ENCODE results near the gene ATP11A. TPM values are rescaled to one million over a fixed set of nuclear protein-coding genes. Genes with fewer than 3 reads are reported as not detected.
"Not testable (repeated sequence)": the region's sequence is repeated elsewhere in the genome, so short reads cannot be mapped to it uniquely, and the experiment has no call there.

Gene ATP11A
- total RNA-seq, 1 experiment from 2014 or later: 3.2 TPM

DNA sequence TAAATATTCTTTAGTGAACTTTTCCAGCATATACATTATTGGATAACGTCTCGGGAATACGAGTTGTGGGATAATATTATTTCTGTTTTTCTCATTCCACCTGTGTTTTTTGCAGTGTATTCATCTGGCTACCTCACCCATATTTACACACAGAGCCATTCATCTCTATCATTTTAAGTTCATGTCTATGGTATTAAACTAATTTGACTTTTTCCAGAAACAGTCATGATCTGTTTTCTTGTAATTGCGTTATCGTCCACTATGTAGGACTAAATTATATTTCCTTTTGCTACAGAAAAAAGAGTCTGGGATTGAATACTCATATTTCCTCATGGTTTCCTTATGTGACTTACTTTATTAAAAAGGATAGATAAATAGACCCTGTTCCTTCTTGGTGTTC, 2.7 kb downstream of the ATP11A start:
- no peak for DNase-seq (ENCODE audit: low spot score)

DNA sequence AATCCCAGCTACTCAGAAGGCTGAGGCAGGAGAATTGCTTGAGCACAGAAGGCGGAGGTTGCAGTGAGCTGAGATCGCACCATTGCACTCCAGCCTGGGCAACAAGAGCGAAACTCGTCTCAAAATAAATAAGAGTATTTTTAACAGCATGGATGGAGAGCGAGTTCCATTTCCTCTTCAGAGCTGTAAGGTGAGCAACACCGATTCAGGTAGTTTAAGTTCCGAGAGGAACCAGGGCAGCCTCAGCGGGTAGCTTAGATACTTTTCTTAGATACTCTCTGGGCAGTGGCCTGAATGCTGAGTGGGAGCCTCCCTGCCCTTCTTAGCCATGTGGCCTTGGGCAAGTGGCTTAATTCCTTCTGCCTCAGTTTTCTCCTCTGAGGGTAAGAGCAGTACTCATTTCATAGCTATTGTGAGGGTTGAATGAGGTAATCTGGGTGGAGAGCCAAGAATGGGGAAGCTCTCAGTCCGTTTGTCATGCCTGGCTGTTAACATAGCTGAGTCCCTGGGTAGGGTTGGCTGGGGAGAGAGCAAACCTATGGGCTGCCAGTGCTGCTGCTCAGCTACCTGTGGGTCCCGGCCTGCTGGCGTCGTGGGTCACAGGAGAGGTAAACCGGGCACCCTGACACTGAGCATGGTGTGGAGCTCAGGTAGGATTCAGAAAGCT, 4.1 kb downstream of the ATP11A start:
- no peak for DNase-seq (ENCODE audit: low spot score)

DNA sequence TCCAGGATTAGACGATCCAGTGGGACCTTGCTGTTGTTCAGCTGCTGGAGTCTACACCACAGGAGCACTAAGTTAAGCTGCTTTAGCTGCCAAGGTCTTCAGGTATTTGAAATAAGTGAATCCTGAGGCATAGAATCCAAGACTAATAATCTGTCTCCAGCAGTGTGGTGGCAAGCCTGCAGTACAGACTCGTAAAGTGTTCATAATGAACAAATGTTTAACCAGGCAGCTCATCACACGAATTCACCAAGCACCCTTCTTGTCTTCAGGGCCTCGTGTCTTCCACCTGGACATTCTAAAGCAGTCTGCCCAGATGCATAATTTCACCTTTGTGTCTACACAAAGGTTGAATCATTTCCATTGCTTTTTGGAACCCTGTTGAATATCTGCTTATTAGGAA, 5.3 kb downstream of the ATP11A start:
- no peak for DNase-seq (ENCODE audit: low spot score)

DNA sequence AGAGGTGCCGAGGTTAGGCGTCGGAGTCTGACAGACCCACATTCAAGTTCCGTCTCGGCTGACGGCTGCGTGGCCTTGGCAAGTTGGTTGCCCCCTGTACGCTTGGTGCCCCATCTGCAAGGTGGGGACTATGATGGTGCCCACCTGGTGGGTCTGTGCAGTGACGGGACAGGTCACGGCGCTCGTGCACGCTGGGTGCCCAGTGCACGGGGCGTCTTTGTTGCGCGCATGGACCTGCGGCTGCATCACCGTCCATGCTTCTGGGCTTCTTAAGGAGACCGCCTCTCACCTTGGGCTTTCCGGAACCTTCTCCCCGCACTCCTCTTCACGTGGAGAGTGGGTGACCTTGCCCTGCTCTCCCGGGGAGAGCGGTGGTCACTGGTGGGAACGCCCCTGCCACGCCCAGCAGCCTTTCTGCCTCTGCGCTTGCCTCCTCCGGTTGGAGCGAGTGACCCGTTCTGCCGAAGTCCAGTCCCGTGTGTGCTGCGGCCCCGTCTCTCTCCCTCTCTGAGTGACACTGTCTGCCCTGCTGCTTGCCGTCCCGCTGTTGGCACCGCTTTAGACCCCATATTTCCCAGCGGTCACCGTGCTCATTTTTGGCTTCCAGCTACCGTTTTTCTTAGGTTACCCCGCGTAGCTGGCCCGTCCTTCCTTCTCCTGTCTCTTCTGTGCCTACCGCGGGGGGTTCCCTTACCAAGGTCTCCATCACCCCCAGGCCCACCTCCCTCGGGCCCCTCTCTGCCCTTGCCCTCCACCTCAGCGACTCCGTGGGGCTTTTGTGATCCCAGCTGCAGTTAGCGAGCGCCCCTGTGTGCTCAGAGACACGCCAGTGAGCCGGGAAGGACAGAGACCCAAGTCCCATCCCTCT, 6.4 kb downstream of the ATP11A start:
- DNase-seq (ENCODE audit: low spot score): no peak

DNA sequence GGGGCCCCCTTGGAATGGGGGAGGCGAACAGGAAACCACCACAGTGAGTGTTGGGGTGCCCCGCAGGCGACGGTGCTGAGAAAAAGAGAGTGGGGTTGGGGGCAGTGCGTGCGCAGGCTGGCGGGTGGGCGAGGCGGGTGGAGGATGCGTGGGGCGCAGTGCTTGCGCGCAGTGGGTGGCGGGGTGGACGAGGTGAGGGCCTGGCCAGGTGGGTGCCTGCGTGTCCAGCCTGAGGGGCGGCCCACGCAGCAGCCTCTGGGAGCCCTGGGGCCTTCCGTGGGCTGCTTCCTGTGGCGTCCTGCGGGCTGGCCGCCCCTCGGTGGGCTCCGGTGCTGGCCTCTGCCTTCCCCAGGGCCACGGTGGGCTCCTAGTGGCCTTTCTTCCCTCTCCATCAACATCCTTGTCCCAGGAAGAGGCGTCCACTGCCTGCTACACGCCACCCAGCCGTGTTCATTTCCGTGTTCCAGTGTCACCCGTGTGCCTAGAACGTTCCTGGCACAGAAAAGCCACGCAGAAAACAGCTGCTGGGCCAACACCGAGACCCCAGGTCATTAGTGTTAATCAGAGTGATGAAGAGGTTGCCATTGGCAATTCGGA, 7.1 kb downstream of the ATP11A start:
- DNase-seq (ENCODE audit: low spot score): no peak

DNA sequence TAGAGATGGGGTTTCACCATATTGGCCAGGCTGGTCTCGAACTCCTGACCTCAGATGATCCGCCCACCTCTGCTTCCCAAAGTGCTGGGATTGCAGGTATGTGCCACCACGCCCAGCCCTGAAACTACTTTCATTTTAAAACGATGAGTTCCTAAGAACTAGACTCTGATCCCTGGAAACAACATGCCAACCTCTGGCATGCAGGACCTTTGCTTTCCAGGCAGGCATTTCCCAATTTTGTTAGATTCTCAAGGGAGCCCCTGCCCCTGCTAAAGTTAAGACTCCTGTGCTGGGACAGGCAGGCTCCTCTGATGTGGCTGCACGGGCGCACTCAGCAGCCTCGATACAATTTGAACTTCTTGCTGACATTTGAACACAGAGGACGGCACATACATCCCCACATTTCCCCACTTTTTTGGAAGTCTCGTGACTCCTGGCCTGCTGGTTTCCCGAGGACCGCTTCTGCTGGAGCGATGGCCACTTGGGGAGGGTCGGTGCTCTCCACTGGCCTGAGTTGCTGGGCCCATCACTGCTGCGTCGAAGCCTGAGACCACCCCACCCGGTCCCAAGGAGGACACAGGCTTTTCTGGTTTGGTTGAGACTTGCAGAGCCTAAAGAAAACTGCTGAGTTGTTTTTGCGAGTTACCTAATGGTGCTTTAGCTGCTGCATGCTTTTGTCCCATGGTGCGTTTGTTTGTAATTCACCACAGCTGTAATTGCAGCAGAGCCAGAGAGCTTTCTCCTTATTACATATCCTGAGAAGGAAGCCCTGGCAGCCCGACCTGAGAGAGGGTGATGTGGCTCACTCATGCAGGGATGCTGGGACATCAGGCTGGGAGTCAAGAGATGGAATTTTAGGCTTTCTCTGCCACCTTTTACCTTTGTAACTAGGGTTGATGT, 8.2 kb downstream of the ATP11A start:
- peak; percentile 30 for DNase-seq (ENCODE audit: low spot score)

DNA sequence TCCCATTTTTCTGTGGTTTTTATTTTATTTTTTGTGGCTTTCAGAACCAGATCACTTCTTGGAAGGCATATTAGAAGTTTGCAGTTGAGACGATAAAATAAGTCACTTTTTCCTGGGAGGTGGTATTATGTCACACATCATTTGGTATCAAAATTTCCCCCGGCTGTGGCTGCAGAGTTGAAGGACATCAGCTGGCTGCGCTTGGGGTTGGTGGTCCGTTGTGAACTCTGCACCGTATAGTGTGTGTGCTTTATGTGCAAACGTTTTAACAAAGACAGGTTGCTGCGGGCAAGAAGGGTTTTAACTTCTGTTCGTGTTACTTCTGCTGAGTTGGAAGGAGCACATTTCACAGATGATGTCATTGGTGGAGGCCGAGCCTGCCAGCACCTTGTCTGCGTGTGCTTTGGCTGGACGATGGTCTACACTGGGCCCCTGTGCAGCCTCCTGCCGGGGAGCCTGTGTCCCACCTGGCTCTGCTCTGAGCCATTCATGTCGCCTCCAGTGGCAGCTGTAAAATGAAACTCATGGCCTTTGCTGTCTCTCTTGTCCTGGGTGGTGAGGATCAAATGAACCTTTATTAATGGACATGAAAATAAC, 9.6 kb downstream of the ATP11A start:
- no peak for DNase-seq (ENCODE audit: low spot score)

DNA sequence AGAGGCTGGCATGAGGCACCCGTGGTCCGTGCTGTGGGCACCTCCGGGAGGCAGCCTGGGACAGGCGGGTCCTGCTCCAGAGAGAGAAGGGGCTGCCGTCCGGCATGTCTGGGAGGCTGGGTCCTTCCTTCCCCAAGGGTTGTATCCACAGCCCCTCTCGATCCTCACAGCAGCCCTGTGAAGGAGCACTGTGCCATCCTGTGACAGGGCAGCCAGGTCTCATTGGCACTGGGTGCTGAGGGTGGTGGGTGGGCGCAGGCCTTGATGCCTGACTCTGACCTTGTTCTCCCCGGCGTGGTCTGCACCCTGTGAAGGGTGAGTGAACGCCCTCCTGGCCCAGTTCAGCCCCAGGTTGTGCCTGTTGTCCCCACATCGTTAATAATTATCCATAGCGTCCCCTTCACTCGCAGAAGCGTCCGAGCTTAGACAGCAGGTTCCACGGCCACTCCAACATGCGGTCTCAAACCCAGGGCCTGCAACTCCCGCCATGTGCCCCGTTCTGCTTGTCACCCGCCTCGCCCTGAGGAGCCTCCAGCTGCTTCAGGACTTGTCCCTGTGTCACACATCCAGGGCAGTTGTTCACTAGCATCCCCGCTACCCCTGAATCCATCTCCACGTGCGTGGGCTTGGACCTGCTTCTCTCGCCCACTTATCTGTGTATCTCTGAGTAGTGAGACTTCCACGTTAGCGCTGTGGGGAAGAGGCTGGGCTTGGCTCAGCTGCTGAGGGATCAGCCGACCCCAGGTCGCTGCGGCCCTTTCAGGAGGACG, 10.6 kb downstream of the ATP11A start:
- no peak for DNase-seq (ENCODE audit: low spot score)

DNA sequence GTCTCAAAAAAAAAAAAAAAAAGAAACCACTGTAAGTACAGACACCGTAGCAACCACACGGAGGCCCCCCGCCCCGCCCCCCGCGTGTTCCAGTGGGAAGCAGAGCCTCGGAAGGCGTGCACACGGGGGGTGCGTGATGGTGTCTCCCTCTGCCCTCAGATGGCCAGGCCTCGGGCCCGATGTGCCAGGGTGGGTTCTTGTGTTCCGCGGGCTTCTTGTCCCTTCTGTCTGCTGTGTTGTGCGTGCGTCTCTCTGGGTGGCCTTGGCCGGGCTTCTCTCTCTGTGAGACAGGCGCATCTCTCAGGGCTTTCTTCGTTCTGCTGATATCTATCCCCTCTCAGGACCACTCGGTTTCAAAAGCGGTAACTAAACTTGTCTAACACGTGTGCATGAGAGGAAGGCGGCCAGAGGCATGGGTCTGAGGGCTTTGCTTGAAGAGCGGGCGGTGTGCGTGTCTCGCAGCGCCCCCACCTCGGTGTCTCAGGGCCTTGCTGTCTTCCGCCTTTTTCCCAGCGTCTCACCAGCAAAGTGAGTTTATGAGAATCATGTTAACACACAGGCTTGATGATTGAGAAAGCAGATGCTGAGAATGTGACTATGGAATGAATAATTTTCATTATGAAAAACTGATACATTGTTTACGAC, 12.6 kb downstream of the ATP11A start:
- no peak for DNase-seq (ENCODE audit: low spot score)

DNA sequence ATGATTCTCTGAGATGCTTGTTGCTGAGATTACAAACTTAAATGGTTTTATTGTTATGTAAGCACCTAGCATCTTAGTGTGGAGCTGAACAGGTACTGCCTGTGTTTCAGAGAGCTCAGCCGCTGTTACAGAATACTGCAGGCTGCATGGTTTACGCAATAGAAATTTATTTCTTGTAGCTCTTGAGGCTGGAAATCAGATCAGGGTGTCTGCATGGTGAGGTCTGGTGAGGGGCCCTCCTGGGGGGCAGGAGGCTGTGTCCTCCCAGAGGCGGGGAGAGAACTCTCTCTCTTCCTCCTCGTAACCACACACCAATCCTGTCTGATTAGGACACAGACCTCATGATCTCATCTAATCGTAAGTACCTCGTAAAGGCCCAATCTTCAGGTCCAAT, 13.1 kb downstream of the ATP11A start:
- DNase-seq (ENCODE audit: low spot score): no peak

DNA sequence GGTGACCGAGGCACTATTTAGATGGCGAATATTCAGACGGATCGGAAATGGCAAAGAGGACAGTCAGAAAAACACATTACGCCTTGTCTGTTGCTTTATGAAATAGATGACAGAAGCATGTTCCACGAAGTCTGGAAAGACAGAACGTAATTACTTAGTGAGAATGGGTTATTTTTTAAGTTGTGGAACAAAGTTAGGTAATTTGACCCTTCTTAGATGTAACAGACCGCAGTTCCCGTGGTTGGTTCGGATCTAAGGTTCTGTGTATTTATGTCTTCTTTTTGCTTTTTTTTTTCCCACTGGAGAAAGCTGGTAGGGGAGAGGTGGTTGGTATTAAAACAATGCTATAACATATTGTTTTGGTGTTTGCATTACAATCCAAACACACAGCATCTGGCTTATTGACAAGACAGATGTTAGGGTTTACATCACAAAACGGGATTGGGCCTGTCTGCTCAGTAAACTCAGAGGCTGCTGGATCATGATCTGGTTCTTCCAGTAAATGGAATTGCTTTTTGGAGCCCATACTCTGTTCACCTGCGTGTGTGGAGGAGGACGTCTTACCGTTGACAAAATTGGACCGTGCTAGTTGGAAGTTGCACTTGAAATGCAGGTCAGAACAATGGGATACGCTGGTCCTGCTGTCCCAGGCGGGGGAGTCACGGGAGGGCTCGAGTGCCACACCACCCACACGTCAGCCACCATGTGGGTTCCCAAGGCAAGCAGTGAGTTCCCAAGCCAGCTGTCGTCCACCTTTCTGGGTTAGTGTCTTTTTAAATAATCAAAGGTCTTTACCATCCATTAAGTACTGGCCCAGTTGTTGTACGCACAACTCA, 13.8 kb downstream of the ATP11A start:
- no peak for DNase-seq (ENCODE audit: low spot score)

DNA sequence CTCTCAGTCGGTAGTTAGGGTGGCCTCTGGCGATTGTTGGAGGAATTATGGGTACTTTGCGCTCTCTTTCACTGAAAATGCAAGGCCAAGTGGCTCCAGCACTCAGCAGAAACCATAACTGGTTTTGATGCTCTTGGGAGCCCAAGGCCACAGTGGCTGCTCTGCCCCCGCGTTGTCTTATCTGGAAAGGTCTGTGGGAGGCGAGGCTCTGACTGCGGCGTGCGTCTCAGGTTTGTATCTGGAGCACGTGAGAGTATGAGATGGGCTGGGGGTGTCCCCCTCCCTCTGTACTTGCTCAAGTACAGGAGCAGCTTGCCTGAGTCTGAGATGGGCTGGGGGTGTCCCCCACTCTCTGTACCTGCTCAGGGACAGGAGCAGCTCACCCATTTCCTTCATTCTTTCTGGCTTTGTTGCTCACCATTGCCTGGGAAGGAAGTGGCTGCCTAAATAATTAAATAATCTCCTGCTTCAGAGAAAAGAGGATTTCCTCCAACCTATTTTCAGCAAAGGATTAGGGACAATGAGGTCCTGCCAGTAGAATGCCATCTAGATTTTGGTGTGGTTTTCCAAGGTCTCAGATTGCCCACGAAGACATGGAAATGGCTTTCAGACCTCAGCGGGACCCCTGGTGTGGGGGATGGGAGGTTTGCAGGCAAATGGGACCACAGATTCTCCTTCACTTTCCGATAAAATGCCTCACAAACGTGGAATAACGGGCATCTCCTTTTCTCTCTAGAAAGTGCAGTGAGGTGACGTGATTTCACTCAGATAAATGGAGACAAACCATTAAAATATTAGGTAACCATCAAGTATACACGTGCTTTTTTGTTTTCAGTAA, 14.7 kb downstream of the ATP11A start:
- no peak for DNase-seq (ENCODE audit: low spot score)

DNA sequence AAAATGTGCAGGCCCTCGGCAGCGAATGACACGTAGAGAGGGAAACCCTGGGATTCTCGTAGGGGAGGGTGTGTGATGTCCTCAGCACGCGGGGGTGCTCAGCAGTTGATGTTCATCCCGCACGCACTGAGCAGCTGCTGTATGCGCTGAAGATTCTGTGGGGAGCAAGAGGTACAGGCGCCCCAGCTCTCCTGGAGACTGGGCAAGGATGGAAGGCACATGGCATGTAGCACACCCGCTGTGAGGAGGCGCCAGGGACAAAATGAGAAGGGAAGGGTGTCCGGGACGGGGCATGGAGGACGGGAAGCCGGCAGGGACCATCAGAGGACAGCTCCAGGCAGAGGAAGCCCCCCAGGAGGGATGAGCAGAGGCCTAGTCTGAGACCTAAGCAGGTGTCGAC, 15.4 kb downstream of the ATP11A start:
- no peak for DNase-seq (ENCODE audit: low spot score)

DNA sequence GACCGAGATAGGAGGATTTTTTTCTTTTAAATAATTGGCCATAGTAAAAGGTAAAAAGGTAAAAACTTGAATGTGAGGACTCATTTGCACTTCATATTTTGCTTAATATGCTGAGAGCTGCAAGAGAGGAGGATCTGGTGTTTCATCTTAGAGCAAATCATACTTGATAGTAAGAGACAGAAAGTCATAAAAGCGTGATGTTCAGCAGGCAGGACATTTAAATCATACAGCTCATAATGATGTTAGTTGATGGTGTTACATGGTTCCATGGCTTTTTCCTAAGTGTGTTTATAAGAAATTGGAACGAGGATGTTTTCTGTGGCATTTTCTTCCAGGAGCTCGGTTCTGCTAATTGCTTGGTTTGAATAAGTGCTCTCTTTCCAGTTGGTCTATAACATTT, 16.3 kb downstream of the ATP11A start:
- DNase-seq (ENCODE audit: low spot score): no peak

DNA sequence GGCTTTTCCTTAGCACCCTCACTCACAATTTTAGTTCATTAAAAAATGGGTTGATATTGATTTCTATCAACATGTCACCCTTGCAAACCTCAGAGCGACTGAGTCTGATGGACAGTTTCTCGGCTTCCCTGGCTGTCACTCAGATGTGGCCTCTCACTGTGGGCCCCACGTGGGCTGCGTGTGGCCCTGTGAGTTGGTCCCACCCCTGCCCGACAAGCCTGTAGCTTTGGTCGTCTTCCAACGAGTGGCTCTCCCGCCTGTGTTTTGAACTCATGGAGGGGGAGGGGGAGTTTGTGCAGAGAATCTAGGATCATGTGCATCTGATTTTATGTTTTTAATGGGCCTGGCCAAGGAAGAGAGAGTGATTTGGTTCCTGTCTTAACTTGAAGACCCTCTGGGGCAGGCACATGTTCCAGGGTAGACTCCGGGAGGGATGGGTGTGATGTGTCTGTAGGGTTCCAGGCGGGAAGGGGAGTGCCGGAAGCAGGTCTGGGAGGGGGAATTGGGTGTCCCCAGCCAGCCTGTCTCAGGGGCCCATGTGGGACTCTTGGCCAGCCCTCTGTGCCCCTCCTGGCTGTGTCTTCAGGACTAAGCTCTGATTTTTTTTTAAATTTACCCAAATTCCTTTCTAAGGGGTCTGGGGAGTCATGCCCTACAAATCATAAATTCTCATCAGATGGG, 18.9 kb downstream of the ATP11A start:
- DNase-seq (ENCODE audit: low spot score): no peak

DNA sequence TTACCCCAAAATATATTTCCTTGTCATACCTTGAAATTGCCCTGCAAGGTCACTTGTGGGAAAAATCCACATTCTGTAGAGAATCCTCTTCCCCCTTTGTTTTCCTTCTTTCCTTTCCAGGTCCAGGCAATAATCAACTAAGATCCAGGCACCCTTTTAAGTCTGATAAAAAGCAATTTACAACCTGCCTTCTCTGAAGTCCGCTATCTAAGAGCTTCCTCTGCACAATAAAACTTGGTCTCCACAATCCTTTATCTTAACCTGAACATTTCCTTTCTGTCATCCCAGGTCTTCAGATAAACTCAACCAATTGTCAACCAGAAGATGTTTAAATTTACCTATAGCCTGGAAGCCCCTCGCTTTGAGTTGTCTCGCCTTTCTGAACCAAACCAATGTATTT, 19.5 kb downstream of the ATP11A start:
- not testable (repeated sequence) for DNase-seq (ENCODE audit: low spot score)

DNA sequence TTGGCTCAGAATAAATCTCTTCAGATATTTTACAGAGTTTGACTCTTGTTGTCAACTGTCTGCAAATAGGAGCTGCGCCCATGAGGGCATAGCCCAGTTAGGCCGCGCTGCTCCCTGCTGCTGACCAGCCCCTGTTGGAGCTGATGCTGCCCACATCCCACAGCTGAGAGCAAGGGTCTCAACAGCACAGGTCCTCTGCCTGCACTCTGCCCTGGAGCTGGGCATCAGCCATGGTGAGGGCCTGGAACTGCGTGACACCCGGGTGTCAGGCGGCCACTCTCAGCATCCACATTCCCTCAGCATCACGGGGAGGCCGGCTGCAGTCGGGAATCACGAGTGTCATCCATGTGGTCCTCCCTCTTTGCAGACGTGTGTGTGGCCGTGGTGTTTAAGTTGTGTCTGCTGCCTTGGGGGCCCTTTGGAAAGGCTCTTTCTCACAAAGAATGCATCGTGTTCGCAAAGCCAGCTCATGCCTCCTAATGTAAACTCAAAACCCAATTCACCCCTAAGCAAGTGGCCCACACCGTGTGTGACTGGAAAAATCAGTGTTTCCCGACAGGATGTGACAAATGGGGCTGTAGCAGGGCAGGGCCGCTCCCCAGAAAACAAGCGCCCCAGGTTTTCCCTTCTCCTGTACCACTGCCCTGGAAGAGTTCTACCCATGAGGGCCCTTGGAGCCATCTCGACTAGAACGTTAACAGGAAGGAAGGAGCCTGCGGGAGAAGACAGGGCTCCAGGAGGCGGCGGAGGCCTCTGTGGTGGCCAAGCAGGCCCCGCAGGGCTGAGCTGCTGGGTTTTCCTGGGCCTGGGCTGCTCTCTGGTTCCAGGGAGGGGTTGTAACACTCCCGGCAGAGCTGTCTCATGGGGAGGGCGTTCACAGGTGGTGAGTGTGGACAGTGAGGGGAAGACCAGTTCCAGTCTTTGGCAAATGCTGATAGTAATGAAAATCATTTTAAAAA, 20.3 kb downstream of the ATP11A start:
- DNase-seq (ENCODE audit: low spot score): peak; percentile 25

Measured in H4 (cell line).